H1 (cell line): Measurements from ENCODE around the gene RGL3. TPM values are rescaled to one million over a fixed set of nuclear protein-coding genes. Genes with fewer than 3 reads are reported as not detected.
A peak's percentile ranks its signal among the peaks of the same experiment; 100 is the strongest.

Experiments used
- CTCF ChIA-PET: fragments of 300-600 bp; sonication (Branson Sonifier 250); formaldehyde crosslinking; loops from one replicate; lab custom pipeline; 2021; ENCODE audit not compliant: partially characterized antibody; lab: Charles Lee
- POLR2A ChIA-PET: fragments of 300-600 bp; sonication (Branson Sonifier 250); formaldehyde crosslinking; loops from one replicate; lab custom pipeline; 2021; ENCODE audit warnings: inconsistent platforms; ENCODE audit not compliant: partially characterized antibody; lab: Charles Lee
- DNase-seq, 2 experiments: peaks; one replicate each; pipeline versions ENCODE4 v3.0.0 to v3.0.0-alpha.2; 2010 to 2022; ENCODE audit warnings: low spot score in 2 of 2, low read depth in 1 of 2, mixed read lengths in 1 of 2
- FAIRE-seq: peaks from 2 replicates; lab custom pipeline; 2011; peaks lifted over from hg19 to GRCh38; lab: Jason Lieb, UNC
- H2AFZ ChIP-seq: 2 replicates; pipeline ENCODE4 v1.8.1; 2012; ENCODE audit warnings: low read length, inconsistent platforms
- H2AK5ac ChIP-seq: 2 replicates; pipeline ENCODE4 v1.6.1; 2013; ENCODE audit warnings: low read depth, low read length
- H2BK120ac ChIP-seq: replicated peaks from 2 replicates; pipeline ENCODE3; 2013; ENCODE audit warnings: low read depth, low read length, inconsistent platforms
- H2BK12ac ChIP-seq: 2 replicates; pipeline ENCODE4 v1.6.1; 2013; ENCODE audit warnings: low read depth, low read length
- H2BK15ac ChIP-seq: 2 replicates; pipeline ENCODE4 v1.6.1; 2013; ENCODE audit warnings: low read length
- H2BK20ac ChIP-seq: 2 replicates; pipeline ENCODE4 v1.6.1; 2013; ENCODE audit warnings: low read length
- H2BK5ac ChIP-seq: 2 replicates; pipeline ENCODE4 v1.6.1; 2013; ENCODE audit warnings: low read depth, low read length
- H3K14ac ChIP-seq: 2 replicates; pipeline ENCODE4 v1.6.1; 2013; ENCODE audit warnings: inconsistent platforms; ENCODE audit not compliant: insufficient read length
- H3K18ac ChIP-seq: 2 replicates; pipeline ENCODE4 v1.6.1; 2013; ENCODE audit warnings: low read length; ENCODE audit errors: extremely low read depth
- H3K23ac ChIP-seq: 2 replicates; pipeline ENCODE4 v1.6.1; 2013; ENCODE audit warnings: inconsistent platforms; ENCODE audit not compliant: insufficient read length
- H3K23me2 ChIP-seq: 2 replicates; pipeline ENCODE4 v1.6.1; 2013; ENCODE audit warnings: low read depth, low read length
- H3K27ac ChIP-seq: 2 replicates; pipeline ENCODE4 v1.6.1; 2011; ENCODE audit warnings: low read depth, low read length, inconsistent platforms
- H3K27me3 ChIP-seq, 4 experiments: replicated peaks in 1 of 4; 1 replicate in 1 of 4; 2 replicates in 3 of 4; pipeline versions ENCODE4 v1.6.1 to v1.8.1; 2011 to 2013; ENCODE audit warnings: low read length in 3 of 4, mild to moderate bottlenecking in 3 of 4, inconsistent platforms in 2 of 4, mixed read lengths in 2 of 4, moderate library complexity in 1 of 4; ENCODE audit not compliant: control insufficient read depth in 3 of 4, insufficient read depth in 3 of 4; ENCODE audit errors: extremely low read depth in 1 of 4
- H3K36me3 ChIP-seq, 4 experiments: 2 replicates each; pipeline versions ENCODE4 v1.6.1 to v1.8.1; 2011 to 2013; ENCODE audit warnings: mild to moderate bottlenecking in 4 of 4, low read length in 3 of 4, moderate library complexity in 2 of 4, control low read depth in 1 of 4, inconsistent platforms in 1 of 4; ENCODE audit not compliant: insufficient read depth in 4 of 4, control insufficient read depth in 2 of 4
- H3K4ac ChIP-seq: replicated peaks from 2 replicates; pipeline ENCODE3; 2013; ENCODE audit warnings: low read length, low read depth, mixed read lengths, inconsistent platforms; ENCODE audit not compliant: insufficient read length
- H3K4me1 ChIP-seq, 4 experiments: replicated peaks in 1 of 4; 1 replicate in 1 of 4; 2 replicates in 3 of 4; pipeline versions ENCODE4 v1.6.1 to v1.8.1; 2011 to 2013; ENCODE audit warnings: low read length in 3 of 4, inconsistent platforms in 2 of 4, mixed read lengths in 1 of 4; ENCODE audit not compliant: insufficient read depth in 4 of 4, control insufficient read depth in 3 of 4
- H3K4me2 ChIP-seq, 2 experiments: 2 replicates each; pipeline versions ENCODE4 v1.6.1 to v1.8.1; 2011 to 2013; ENCODE audit warnings: low read depth in 2 of 2, low read length in 2 of 2, control low read depth in 1 of 2, inconsistent platforms in 1 of 2, mild to moderate bottlenecking in 1 of 2; ENCODE audit not compliant: insufficient read depth in 1 of 2
- H3K4me3 ChIP-seq, 4 experiments: fragments of 200-600, 300-600 bp in 1 of 4; sonication (generic), shearing (Covaris generic), sonication (Bioruptor Twin) in 1 of 4; 2 replicates each; pipeline versions ENCODE4 v1.5.1 to v1.8.1; 2011 to 2016; ENCODE audit warnings: low read length in 4 of 4, low read depth in 3 of 4, control low read depth in 2 of 4, inconsistent platforms in 2 of 4, mild to moderate bottlenecking in 2 of 4, mixed read lengths in 1 of 4, moderate library complexity in 1 of 4; ENCODE audit not compliant: insufficient read depth in 2 of 4; ENCODE audit errors: extremely low read depth in 1 of 4
- H3K56ac ChIP-seq: replicated peaks from 2 replicates; pipeline ENCODE3; 2013; ENCODE audit warnings: low read depth, mild to moderate bottlenecking, mixed read lengths, low read length, inconsistent platforms; ENCODE audit not compliant: insufficient read length
- H3K79me1 ChIP-seq: 2 replicates; pipeline ENCODE4 v1.6.1; 2013; ENCODE audit warnings: low read depth, low read length, control low read depth
- H3K79me2 ChIP-seq, 2 experiments: 2 replicates each; pipeline versions ENCODE4 v1.6.1 to v1.8.1; 2012 to 2013; ENCODE audit warnings: low read length in 2 of 2, mild to moderate bottlenecking in 2 of 2, inconsistent platforms in 1 of 2; ENCODE audit not compliant: insufficient read depth in 2 of 2, control insufficient read depth in 1 of 2
- H3K9ac ChIP-seq, 4 experiments: replicated peaks in 1 of 4; 1 replicate in 1 of 4; 2 replicates in 3 of 4; pipeline versions ENCODE4 v1.6.1 to v1.8.1; 2011 to 2013; ENCODE audit warnings: low read depth in 3 of 4, low read length in 3 of 4, control low read depth in 2 of 4, mild to moderate bottlenecking in 2 of 4, moderate library complexity in 2 of 4, inconsistent platforms in 1 of 4; ENCODE audit errors: extremely low read depth in 1 of 4
- H3K9me3 ChIP-seq, 2 experiments: 2 replicates each; pipeline versions ENCODE4 v1.6.1 to v1.8.1; 2012 to 2013; ENCODE audit warnings: mild to moderate bottlenecking in 2 of 2, moderate library complexity in 2 of 2, control low read depth in 1 of 2, inconsistent platforms in 1 of 2, low read depth in 1 of 2, low read length in 1 of 2, mixed read lengths in 1 of 2; ENCODE audit not compliant: insufficient read depth in 2 of 2
- H4K20me1 ChIP-seq, 2 experiments: replicated peaks in 1 of 2; 2 replicates each; pipeline versions ENCODE3 to v1.8.1; 2011 to 2013; ENCODE audit warnings: inconsistent platforms in 2 of 2, low read length in 2 of 2, mild to moderate bottlenecking in 1 of 2; ENCODE audit not compliant: insufficient read depth in 2 of 2, control insufficient read depth in 1 of 2
- H4K5ac ChIP-seq: 2 replicates; pipeline ENCODE4 v1.6.1; 2013; ENCODE audit warnings: low read length, low read depth, mixed read lengths, inconsistent platforms; ENCODE audit not compliant: insufficient read length
- H4K8ac ChIP-seq: 2 replicates; pipeline ENCODE4 v1.8.0; 2013; ENCODE audit warnings: mild to moderate bottlenecking, moderate library complexity, low read length, inconsistent platforms; ENCODE audit not compliant: insufficient read depth; ENCODE audit errors: extremely low read depth
- H4K91ac ChIP-seq: replicated peaks from 2 replicates; pipeline ENCODE3; 2013; ENCODE audit warnings: low read length, mixed read lengths, inconsistent platforms; ENCODE audit not compliant: insufficient read length
- ASH2L ChIP-seq: fragments of 200-600, 300-600 bp; sonication (generic); IDR thresholded peaks from one replicate; pipeline ENCODE4 v1.7.1; 2017; ENCODE audit warnings: low read length
- BCL11A ChIP-seq, 2 experiments: IDR thresholded peaks; one replicate each; pipeline ENCODE4 v1.6.1; 2011; ENCODE audit warnings: low read depth in 2 of 2, low read length in 2 of 2, mild to moderate bottlenecking in 2 of 2
- E2F6 ChIP-seq: IDR thresholded peaks from 2 replicates; pipeline ENCODE4 v1.6.1; 2012; ENCODE audit warnings: inconsistent platforms
- KDM4A ChIP-seq: IDR thresholded peaks from one replicate; pipeline ENCODE4 v1.7.1; 2012; ENCODE audit warnings: low read depth, mild to moderate bottlenecking, moderate library complexity, low read length, inconsistent platforms; ENCODE audit not compliant: severe bottlenecking
- MAX ChIP-seq: IDR thresholded peaks from 2 replicates; pipeline ENCODE4 v1.6.1; 2012; ENCODE audit warnings: inconsistent platforms
- PHF8 ChIP-seq: fragments of 200-600 bp; sonication (generic); conservative IDR thresholded peaks from 2 replicates; pipeline ENCODE4 v1.7.1; 2012; ENCODE audit warnings: low read depth, mild to moderate bottlenecking, inconsistent platforms, low read length, moderate library complexity
- RBBP5 ChIP-seq: IDR thresholded peaks from 2 replicates; pipeline ENCODE4 v1.7.1; 2012; ENCODE audit warnings: low read depth, mild to moderate bottlenecking, inconsistent platforms, low read length, moderate library complexity, borderline replicate concordance
- SAP30 ChIP-seq: fragments of 300-600 bp; sonication (generic); IDR thresholded peaks from 2 replicates; pipeline ENCODE4 v1.7.1; 2012; ENCODE audit warnings: low read length, moderate library complexity, mild to moderate bottlenecking, inconsistent platforms; ENCODE audit not compliant: insufficient read depth, insufficient replicate concordance
- SP4 ChIP-seq: IDR thresholded peaks from 2 replicates; pipeline ENCODE4 v1.6.1; 2012; ENCODE audit warnings: low read length, inconsistent platforms
- YY1 ChIP-seq: IDR thresholded peaks from 2 replicates; pipeline ENCODE4 v1.6.1; 2011; ENCODE audit warnings: low read depth, mild to moderate bottlenecking, low read length
- WGBS, 2 experiments: shearing (Covaris generic) in 1 of 2; methylation state at CpG; one replicate each; pipeline versions ENCODE4 v1.1.6 to v1.1.7; 2013 to 2015; ENCODE audit warnings: low lambda C conversion rate in 2 of 2, mixed read lengths in 2 of 2, inconsistent platforms in 1 of 2, low coverage in 1 of 2, missing lambda C conversion rate in 1 of 2; ENCODE audit not compliant: insufficient replicate concordance in 2 of 2, insufficient coverage in 1 of 2, insufficient read length in 1 of 2; ENCODE audit errors: extremely low coverage in 1 of 2, missing lambda C conversion rate in 1 of 2; 5-methylcytosine and 5-hydroxymethylcytosine counted together
- polyA plus RNA-seq, 7 experiments: library from polyadenylated mRNA; depleted of rRNA in 3 of 7; stranded (reverse) in 5 of 7; unstranded in 2 of 7; fragments of >200 nt in 5 of 7; fragments of 200-250 nt in 2 of 7; gene quantifications; 1 replicate in 5 of 7; 2 replicates in 1 of 7; 4 replicates in 1 of 7; pipeline versions ENCODE4 v1.2.1 to v1.2.3, GENCODE V29; 2011 to 2013; ENCODE audit warnings: missing spikeins in 2 of 7, mixed read lengths in 2 of 7
- total RNA-seq: library from RNA; stranded (reverse); fragmentation: NEBNext Ultra II Directional; extraction: Animal tissue kit (Norgen Biotek cat#: 25700); gene quantifications from 2 replicates; pipeline ENCODE4 v1.2.1, GENCODE V29; 2021

RGL3 gene
- total and polyA plus RNA-seq, 2 of the 8 experiments (the other 6 are each of a cell fraction or from before 2014, with no cell fraction given) = 36.9 to 40.9 TPM

- peak; percentile 70 to 100 for DNase-seq
- 3% methylated on average over 31 of the region's 36 CpGs; no CpG with 5 or more reads in 1 of the 2 experiments for WGBS, 2 experiments
- Histone ChIP-seq H3K4me3 (peak overlapping the region; percentile 37 to 76 (median 63)), H3K4me1 (peaks cover 0 to 15% (median 12%) of the 10 kb centered on the region in 4 experiments; a peak in 5 of 7 replicates), H3K14ac (no peak overlapping the region), H2BK5ac (peak overlapping the region; percentile 60; the same call in 1 of the 2 replicates), H3K23me2 (peaks cover 34% of the 10 kb centered on the region), H3K9me3 (no peaks in the 10 kb centered on the region), H2AFZ (peak overlapping the region; percentile 82; the same call in 1 of the 2 replicates), H4K91ac (peak overlapping the region; percentile 8), H3K27ac (no peak overlapping the region), H3K36me3 (no peaks in the 10 kb centered on the region), H2BK20ac (no peak overlapping the region), H4K20me1 (no peaks in the 10 kb centered on the region), H2AK5ac (no peak overlapping the region), H3K23ac (no peak overlapping the region), H3K9ac (peak overlapping the region in 3 of 4 experiments; percentile 16 to 35 (median 34); a peak in 1 of 7 replicates), H3K27me3 (peaks cover 2 to 28% (median 21%) of the 10 kb centered on the region in 4 experiments), H2BK15ac (peak overlapping the region; percentile 2; the same call in 1 of the 2 replicates), H3K4me2 (peak overlapping the region; percentile 90 to 98), H3K18ac (peak overlapping the region; percentile 72; the same call in 1 of the 2 replicates), H3K56ac (no peak overlapping the region), H3K79me1 (peaks cover 5% of the 10 kb centered on the region), H2BK120ac (no peak overlapping the region), H4K5ac (no peak overlapping the region), H3K4ac (no peak overlapping the region), H2BK12ac (no peak overlapping the region), H3K79me2 (no peaks in the 10 kb centered on the region), H4K8ac (peak overlapping the region; percentile 82)
- no peak for FAIRE-seq
- POLR2A ChIA-PET = interaction anchor here (0.8 to 4.9 kb wide), 14 partner anchors 13 to 176 kb away, joined by 3 to 29 read pairs (median 6); partner anchors contain the start of genes ELAVL3, EPOR, ODAD3 and PRKCSH
- CTCF ChIA-PET = interaction anchor here (0.6 to 13.7 kb wide), 8 partner anchors 14 to 126 kb away, joined by 3 to 197 read pairs (median 6); partner anchors contain the start of genes EPOR, ODAD3, PRKCSH and SWSAP1
- TF ChIP-seq ASH2L (peak; percentile 36), E2F6 (peak; percentile 56; the same call in 1 of the 2 replicates), KDM4A (peak; percentile 61), SAP30 (no peak), BCL11A (IDR thresholded peaks at IDR 0.05; ENCODE audit: low read depth in 2 of 2, low read length in 2 of 2) (no peak), MAX (peak; percentile 61), RBBP5 (0 out of 2 replicates have a peak, but pooled peaks have one; percentile 32), SP4 (peak; percentile 65), YY1 (0 out of 2 replicates have a peak, but pooled peaks have one; percentile 11), PHF8 (peak; percentile 55; the same call in 1 of the 2 replicates)
These were observed 2.4 kb upstream of the RGL3 start for GRCh38 chr19:11421371-11422098.
